Karpas-422 (cell line): ENCODE data around the gene TRERF1. TPM values are rescaled to one million over a fixed set of nuclear protein-coding genes. Genes with fewer than 3 reads are reported as not detected.
"Not testable (repeated sequence)": the region's sequence is repeated elsewhere in the genome, so short reads cannot be mapped to it uniquely, and the experiment has no call there.

Experiments used
- DNase-seq: peaks from one replicate; pipeline ENCODE4 v3.0.0-alpha.2; 2015
- H2AFZ ChIP-seq: fragments of 200-600 bp; sonication (generic); 2 replicates; pipeline ENCODE4 v1.6.1; 2014; ENCODE audit warnings: antibody characterized with exemption, low read length, mixed read lengths
- H3K27ac ChIP-seq: fragments of 200-600 bp; sonication (generic); 2 replicates; pipeline ENCODE4 v1.5.1; 2014; ENCODE audit warnings: mild to moderate bottlenecking, low read length, moderate library complexity
- H3K27me3 ChIP-seq: fragments of 200-600 bp; sonication (generic); 2 replicates; pipeline ENCODE4 v1.6.1; 2014; ENCODE audit warnings: low read length, mixed read lengths
- H3K36me3 ChIP-seq: fragments of 200-600 bp; sonication (generic); 2 replicates; pipeline ENCODE4 v1.6.1; 2014; ENCODE audit warnings: low read length, mixed read lengths; ENCODE audit not compliant: insufficient read depth
- H3K4me1 ChIP-seq: fragments of 200-600 bp; sonication (generic); 2 replicates; pipeline ENCODE4 v1.6.1; 2014; ENCODE audit warnings: mild to moderate bottlenecking, low read length, mixed read lengths
- H3K4me2 ChIP-seq: fragments of 200-600 bp; sonication (generic); 2 replicates; pipeline ENCODE4 v1.6.1; 2014; ENCODE audit warnings: low read length, low read depth, mild to moderate bottlenecking; ENCODE audit not compliant: poor library complexity, severe bottlenecking
- H3K4me3 ChIP-seq: fragments of 200-600 bp; sonication (generic); 2 replicates; pipeline ENCODE4 v1.5.1; 2014; ENCODE audit warnings: mild to moderate bottlenecking, antibody characterized with exemption, low read length, mixed read lengths
- H3K79me2 ChIP-seq: fragments of 200-600 bp; sonication (generic); 2 replicates; pipeline ENCODE4 v1.6.1; 2014; ENCODE audit warnings: mild to moderate bottlenecking, low read length, mixed read lengths
- H3K9ac ChIP-seq: fragments of 200-600 bp; sonication (generic); 2 replicates; pipeline ENCODE4 v1.6.0; 2014; ENCODE audit warnings: low read length
- H3K9me2 ChIP-seq: fragments of 200-600 bp; sonication (generic), shearing (Covaris generic); replicated peaks from 2 replicates; pipeline ENCODE4 v1.6.0; 2014; ENCODE audit warnings: mild to moderate bottlenecking, low read length, moderate library complexity; ENCODE audit not compliant: insufficient read depth
- H3K9me3 ChIP-seq: fragments of 300-700, 200-600 bp; sonication (generic); 2 replicates; pipeline ENCODE4 v1.6.1; 2014; ENCODE audit warnings: low read length, mixed read lengths
- H4K20me1 ChIP-seq: fragments of 200-600 bp; sonication (generic); 2 replicates; pipeline ENCODE4 v1.6.1; 2014; ENCODE audit warnings: mild to moderate bottlenecking, antibody characterized with exemption, low read length, low read depth; ENCODE audit not compliant: insufficient read depth
- total RNA-seq: library from RNA; depleted of rRNA; stranded (reverse); fragments of >200 nt; shearing (Covaris generic); gene quantifications from 2 replicates; pipeline ENCODE4 v1.2.3, GENCODE V29; 2014; ENCODE audit warnings: low replicate concordance

TRERF1 gene
- total RNA-seq, 1 experiment from 2014 or later: 32.7 TPM

GRCh38 chr6:42334870-42335269, 116.9 kb downstream of the TRERF1 start:
- no peak overlapping the region for H3K4me2 ChIP-seq
- no peaks in the 10 kb centered on the region for H3K9me2 ChIP-seq
- H3K9ac ChIP-seq: no peak overlapping the region
- H3K27ac ChIP-seq: no peak overlapping the region
- H3K4me3 ChIP-seq: no peak overlapping the region
- H3K9me3 ChIP-seq: no peaks in the 10 kb centered on the region
- H3K4me1 ChIP-seq: peaks cover 8% of the 10 kb centered on the region
- no peaks in the 10 kb centered on the region; the same call in 1 of the 2 replicates for H4K20me1 ChIP-seq
- H2AFZ ChIP-seq: no peak overlapping the region
- H3K79me2 ChIP-seq: peaks cover 99% of the 10 kb centered on the region
- H3K36me3 ChIP-seq: no peaks in the 10 kb centered on the region
- H3K27me3 ChIP-seq: no peaks in the 10 kb centered on the region
- DNase-seq: no peak

- no peaks in the 10 kb centered on the region for H3K9me2 ChIP-seq
- H3K27me3 ChIP-seq: no peaks in the 10 kb centered on the region
- H3K4me1 ChIP-seq: peaks cover 8% of the 10 kb centered on the region
- no peaks in the 10 kb centered on the region for H3K36me3 ChIP-seq
- H3K4me3 ChIP-seq: no peak overlapping the region
- H4K20me1 ChIP-seq: no peaks in the 10 kb centered on the region; the same call in 1 of the 2 replicates
- H3K79me2 ChIP-seq: peaks cover 98% of the 10 kb centered on the region
- no peak overlapping the region for H2AFZ ChIP-seq
- H3K9ac ChIP-seq: no peak overlapping the region
- H3K4me2 ChIP-seq: no peak overlapping the region
- H3K9me3 ChIP-seq: no peaks in the 10 kb centered on the region
- DNase-seq: no peak
- H3K27ac ChIP-seq: no peak overlapping the region
Observed at GRCh38 chr6:42333612-42334011, 118.1 kb downstream of the TRERF1 start.

DNA sequence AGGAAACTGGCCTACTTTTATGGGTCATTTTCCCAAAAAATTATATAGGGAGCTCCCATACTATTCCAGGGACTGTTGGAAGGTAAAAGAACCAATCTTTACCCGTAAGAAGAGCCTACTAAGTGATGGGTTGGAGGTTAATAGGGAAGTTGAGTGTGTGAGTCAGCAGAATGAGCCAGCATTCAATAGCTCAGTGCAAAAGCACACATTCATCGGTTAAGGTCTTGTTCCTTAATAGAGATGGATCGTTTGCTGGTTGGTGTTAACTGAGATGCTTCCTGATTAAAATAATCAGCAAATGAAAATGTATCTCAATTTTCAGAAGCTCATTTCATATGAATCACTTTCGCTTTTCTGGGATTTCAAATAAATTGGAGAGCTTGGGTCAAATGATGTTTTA, 118.8 kb downstream of the TRERF1 start:
- no peak for DNase-seq
- peaks cover 98% of the 10 kb centered on the region for H3K79me2 ChIP-seq

DNA sequence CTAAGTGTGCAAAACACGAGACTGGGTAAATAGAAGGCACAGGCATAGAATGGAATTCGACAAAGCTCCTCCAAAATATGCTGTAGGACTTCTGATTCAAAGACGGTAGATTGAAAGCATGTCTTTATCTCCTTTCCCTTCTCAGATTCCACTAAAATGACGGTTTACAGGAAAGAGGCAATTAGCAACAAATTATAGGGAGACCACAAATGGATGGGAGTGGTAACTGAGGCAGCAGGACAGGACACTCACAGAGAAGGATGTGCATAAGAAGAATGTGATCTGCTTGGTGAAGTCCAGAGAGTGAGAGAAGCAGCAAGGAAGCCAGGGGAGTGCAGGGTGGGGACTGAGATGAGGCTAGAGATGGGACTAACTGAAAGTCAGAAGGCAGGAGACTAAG, 120.7 kb downstream of the TRERF1 start:
- Histone ChIP-seq H3K36me3 (no peaks in the 10 kb centered on the region), H3K9me2 (no peaks in the 10 kb centered on the region), H3K4me3 (no peak overlapping the region), H3K4me1 (peaks cover 8% of the 10 kb centered on the region), H3K9ac (no peak overlapping the region), H2AFZ (no peak overlapping the region), H4K20me1 (no peaks in the 10 kb centered on the region; the same call in 1 of the 2 replicates), H3K4me2 (no peak overlapping the region), H3K27ac (no peak overlapping the region), H3K9me3 (no peaks in the 10 kb centered on the region), H3K79me2 (peaks cover 96% of the 10 kb centered on the region), H3K27me3 (no peaks in the 10 kb centered on the region)
- DNase-seq: no peak

More for the DNA sequence above, 118.8 kb downstream of the TRERF1 start:
- Histone ChIP-seq H3K4me3 (no peak overlapping the region), H4K20me1 (no peaks in the 10 kb centered on the region; the same call in 1 of the 2 replicates), H3K4me2 (no peak overlapping the region), H3K27ac (no peak overlapping the region), H3K4me1 (peaks cover 8% of the 10 kb centered on the region), H3K36me3 (no peaks in the 10 kb centered on the region), H3K27me3 (no peaks in the 10 kb centered on the region), H2AFZ (no peak overlapping the region), H3K9me2 (no peaks in the 10 kb centered on the region), H3K9ac (no peak overlapping the region), H3K9me3 (no peaks in the 10 kb centered on the region)

DNA sequence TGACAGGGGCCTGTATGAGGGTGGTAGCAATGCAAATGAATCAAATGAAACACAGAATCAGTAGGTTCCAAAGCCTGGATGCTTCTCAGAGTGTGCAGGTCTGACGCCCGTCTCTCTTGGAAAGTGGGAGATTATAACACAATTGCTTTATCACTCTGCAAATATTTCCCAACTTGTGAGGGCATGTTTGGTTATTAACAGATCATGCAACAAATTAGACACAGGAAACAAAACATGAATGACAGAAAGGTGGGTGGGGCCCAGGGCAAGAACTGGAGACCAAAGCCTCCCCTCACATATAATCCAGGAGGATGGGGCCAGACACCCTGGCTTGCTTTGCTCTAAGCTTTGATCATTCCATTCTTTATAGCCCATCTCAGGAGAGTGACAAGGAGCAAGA, 125.5 kb downstream of the TRERF1 start:
- Histone ChIP-seq H3K4me3 (no peak overlapping the region), H3K27me3 (no peaks in the 10 kb centered on the region), H2AFZ (no peak overlapping the region), H3K9me2 (no peaks in the 10 kb centered on the region), H3K9ac (no peak overlapping the region), H3K4me1 (peaks cover 4% of the 10 kb centered on the region), H3K36me3 (no peaks in the 10 kb centered on the region), H3K27ac (no peak overlapping the region), H4K20me1 (no peaks in the 10 kb centered on the region), H3K9me3 (no peaks in the 10 kb centered on the region), H3K79me2 (peaks cover 96% of the 10 kb centered on the region), H3K4me2 (no peak overlapping the region)
- no peak for DNase-seq

- H3K9me2 ChIP-seq, H3K27ac ChIP-seq, H3K27me3 ChIP-seq, DNase-seq, H3K4me1 ChIP-seq, H3K9ac ChIP-seq, H3K4me2 ChIP-seq, H3K9me3 ChIP-seq, H4K20me1 ChIP-seq, H3K36me3 ChIP-seq, H2AFZ ChIP-seq, H3K4me3 ChIP-seq: not testable (repeated sequence)
- peaks cover 94% of the 10 kb centered on the region for H3K79me2 ChIP-seq
Observed at GRCh38 chr6:42324656-42325324, 126.9 kb downstream of the TRERF1 start.

GRCh38 chr6:42322676-42323075, 129.1 kb downstream of the TRERF1 start:
- Histone ChIP-seq H3K9ac (no peak overlapping the region), H3K79me2 (peaks cover 95% of the 10 kb centered on the region), H3K27ac (no peak overlapping the region), H4K20me1 (no peaks in the 10 kb centered on the region), H3K4me3 (no peak overlapping the region), H3K36me3 (no peaks in the 10 kb centered on the region), H3K9me3 (no peaks in the 10 kb centered on the region), H2AFZ (no peak overlapping the region), H3K9me2 (no peaks in the 10 kb centered on the region), H3K27me3 (no peaks in the 10 kb centered on the region), H3K4me1 (peaks cover 18% of the 10 kb centered on the region), H3K4me2 (no peak overlapping the region)
- DNase-seq: no peak

DNA sequence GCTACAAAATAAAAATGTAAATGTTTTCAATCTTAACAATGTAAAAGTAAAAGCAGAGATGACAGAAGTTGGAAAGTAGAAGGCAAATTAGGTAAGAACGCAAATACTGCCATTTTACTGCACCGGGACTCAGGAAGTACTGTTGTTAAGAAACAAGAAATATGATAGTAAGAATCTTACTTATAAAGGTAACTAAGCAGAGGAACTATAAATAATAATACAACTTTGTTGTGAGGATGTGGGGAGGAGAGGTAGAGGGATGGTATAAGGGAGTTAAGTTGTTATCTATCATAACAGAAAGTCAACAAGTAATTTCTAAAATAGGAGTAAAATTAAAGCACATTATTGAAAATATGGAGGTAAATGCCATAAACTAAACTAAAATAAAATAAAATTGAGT, 129.8 kb downstream of the TRERF1 start:
- Histone ChIP-seq H3K9me2 (no peaks in the 10 kb centered on the region), H3K27me3 (no peaks in the 10 kb centered on the region), H2AFZ (no peak overlapping the region), H3K9ac (no peak overlapping the region), H3K4me1 (peaks cover 25% of the 10 kb centered on the region), H4K20me1 (no peaks in the 10 kb centered on the region), H3K36me3 (no peaks in the 10 kb centered on the region), H3K79me2 (peaks cover 95% of the 10 kb centered on the region), H3K27ac (no peak overlapping the region), H3K4me2 (no peak overlapping the region), H3K4me3 (no peak overlapping the region), H3K9me3 (no peaks in the 10 kb centered on the region)
- no peak for DNase-seq
